HG03442 (cell line): ENCODE data around the gene NCCRP1.

Experiments
- ATAC-seq: cut with Tn5 transposase; IDR thresholded peaks from one replicate; pipeline ENCODE4 v1.9.1; 2021; ENCODE audit warnings: mild to moderate bottlenecking, moderate library complexity; ENCODE audit not compliant: unreplicated experiment

Gene NCCRP1, protein sequence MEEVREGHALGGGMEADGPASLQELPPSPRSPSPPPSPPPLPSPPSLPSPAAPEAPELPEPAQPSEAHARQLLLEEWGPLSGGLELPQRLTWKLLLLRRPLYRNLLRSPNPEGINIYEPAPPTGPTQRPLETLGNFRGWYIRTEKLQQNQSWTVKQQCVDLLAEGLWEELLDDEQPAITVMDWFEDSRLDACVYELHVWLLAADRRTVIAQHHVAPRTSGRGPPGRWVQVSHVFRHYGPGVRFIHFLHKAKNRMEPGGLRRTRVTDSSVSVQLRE

DNA sequence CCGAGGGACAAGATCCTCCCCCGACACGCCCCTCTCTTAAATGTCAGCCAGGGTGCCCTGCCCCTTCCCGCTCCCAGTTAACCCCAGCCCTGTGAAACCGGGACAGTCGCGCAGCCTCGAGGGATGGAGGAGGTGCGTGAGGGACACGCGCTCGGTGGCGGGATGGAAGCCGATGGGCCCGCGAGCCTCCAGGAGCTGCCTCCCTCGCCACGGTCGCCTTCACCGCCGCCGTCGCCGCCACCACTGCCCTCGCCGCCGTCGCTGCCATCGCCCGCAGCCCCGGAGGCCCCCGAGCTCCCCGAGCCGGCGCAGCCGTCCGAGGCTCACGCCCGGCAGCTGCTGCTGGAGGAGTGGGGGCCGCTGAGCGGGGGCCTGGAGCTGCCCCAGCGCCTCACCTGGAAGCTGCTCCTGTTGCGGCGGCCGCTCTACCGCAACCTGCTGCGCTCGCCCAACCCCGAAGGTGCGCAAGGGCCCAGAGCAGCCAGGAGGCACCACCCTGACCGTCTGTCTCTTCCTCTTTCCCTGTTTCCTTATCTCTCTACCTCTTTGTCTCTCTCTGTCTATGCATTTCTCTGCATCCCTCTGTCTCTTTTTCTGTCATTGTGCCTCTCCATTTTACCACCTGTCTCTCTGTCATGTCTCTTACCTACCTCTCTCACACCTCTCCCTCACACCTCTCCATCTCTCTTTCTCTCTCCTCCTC, at the start of gene NCCRP1:
NCCRP1 (plus strand) TSS at position 105 of the 703 bp plus-strand sequence; CDS start at position 124, 19 bp downstream.
- ATAC-seq = no peak

DNA sequence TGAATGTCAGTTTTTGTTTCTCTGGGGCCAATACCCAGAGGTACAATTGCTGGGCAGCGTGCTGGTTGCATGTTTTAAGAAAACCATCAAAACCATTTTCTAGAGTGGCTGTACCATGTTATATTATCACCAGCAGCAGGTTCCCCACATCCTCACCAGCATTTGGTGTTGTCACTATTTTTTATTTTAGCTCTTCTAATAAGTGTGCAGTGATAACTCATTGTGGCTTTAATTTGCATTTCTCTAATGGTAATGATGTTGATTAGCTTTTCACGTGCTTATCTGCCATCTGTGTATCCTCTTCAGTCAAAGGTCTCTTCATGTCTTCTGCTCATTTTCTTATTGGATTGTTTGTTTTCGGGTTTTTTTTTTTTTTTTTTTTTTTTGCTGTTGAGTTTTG, 49.3 kb upstream of the NCCRP1 start:
- ATAC-seq = no peak

DNA sequence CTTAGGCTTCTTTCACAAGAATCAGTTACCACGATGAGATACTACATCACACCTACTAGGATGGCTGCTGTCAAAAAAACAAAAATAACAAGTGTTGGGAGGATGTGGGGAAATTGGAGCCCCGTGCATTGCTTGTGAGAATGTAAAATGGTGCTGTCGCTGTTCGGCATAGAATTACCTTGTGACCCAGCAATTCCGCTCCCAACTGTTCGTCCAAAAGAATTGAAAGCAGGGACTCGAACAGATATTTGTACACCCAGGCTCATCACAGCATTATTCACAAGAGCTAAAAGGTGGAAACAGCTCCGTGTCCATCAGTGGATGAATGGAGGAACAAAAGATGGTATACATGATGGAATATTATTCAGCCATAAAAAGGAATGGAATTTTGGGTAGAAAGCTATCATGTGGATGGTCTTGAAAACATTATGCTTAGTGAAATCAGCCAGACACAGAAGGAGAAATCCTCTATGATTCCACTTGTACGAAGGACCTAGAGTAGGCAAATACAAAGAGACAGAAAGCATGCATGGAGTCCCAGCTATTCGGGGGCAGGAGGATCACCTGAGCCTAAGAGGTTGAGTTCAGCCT, 47.7 kb upstream of the NCCRP1 start:
- ATAC-seq = no peak

DNA sequence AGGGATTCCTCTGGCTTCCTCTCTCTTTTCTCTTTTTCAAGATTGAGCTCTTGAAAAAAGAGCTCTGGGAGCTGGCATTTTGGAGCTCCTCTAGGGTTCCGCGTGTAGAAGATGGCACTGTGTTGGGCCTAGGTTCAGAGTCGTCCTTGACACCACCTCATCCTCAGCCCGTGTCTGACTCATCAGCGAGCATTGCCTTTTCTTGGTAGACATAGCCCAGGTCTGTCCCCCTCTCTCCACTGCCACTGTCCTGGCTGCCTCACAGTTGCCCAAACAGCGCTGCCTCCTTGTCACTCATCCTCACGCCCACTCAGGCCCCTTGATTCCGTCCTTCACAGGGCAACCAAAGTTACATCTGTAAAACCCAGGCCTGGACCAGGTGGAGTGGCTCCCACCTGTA, 46.5 kb upstream of the NCCRP1 start:
- no peak for ATAC-seq

DNA sequence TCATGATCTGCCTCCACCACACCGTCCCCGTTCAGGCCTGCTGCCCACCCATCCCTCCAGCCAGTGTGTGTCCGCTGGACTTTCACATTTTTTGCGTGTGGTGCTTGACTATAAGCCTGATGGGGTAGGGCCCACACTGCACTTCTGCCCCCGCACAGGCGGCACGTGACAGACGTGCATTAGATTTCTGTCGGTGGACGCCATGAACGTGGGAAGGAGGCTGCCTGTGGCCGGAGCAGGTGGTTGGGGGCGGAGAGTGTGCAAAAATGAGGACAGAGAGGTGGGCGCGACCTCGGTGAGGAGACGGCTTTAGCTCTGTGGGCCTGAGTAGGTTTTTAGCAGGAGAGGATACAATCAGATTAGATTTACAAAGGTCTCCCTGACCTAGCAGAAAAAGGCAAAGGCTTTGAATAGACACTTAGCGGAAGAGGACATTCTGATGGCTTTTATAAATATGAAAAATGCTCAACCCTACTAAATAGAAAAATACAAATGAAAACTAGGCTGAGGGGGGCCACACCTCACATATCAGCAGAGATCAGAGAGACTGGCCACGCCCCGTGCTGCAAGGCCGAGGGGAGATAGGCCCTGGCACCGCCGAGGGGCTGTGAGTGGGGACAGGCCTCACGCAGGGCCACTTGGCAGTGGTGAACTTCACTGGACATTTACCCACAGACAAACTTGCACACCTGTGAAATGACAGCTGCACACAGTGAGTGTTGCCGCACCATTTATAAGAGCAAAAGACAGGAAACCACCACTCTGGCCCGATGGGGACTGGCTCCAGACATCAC, 45.8 kb upstream of the NCCRP1 start:
- no peak for ATAC-seq

DNA sequence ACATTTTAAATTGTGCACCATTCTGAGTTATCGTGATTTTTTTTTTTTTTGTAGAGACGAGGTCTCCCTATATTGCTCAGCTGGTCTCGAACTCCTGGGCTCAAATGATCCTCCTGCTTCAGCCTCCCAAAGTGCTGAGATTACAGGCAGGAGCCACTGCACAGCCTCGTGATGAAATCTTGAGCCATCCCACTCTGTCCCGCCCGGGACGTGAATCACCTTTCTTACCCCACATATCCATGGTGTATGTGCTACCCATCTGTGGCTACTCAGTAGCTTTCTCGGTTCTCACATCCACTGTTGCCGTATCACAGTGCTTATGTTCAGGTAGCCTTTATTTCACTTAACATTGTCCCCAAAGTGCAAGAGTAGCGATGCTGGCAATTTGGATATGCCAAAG, 44.7 kb upstream of the NCCRP1 start:
- no peak for ATAC-seq

DNA sequence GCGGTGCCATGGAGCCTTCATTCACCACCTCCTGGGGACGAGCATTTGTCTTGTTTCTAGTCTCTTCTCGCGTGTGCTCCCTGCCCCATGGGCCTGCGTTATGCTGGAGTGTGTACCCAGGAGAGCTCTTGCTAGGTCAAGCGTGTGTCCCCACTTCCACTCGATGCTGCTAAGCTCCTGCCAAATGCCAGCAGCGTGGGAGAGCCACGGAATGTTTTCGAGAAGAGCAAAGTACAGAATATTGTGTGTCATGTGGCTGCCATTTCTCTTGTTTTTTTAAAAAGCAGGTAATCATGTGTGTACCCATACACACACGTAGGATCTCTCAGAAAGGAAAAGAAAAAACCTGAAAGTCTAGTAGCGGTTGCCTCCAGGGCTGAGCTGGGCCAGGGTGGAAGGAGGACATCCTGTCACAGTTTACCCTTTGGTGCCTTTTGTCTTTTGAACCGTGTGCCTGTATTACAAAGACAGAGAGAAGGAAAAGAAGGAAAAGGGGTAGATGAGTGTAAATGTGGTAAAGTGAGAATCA, 42.6 kb upstream of the NCCRP1 start:
- ATAC-seq = no peak

DNA sequence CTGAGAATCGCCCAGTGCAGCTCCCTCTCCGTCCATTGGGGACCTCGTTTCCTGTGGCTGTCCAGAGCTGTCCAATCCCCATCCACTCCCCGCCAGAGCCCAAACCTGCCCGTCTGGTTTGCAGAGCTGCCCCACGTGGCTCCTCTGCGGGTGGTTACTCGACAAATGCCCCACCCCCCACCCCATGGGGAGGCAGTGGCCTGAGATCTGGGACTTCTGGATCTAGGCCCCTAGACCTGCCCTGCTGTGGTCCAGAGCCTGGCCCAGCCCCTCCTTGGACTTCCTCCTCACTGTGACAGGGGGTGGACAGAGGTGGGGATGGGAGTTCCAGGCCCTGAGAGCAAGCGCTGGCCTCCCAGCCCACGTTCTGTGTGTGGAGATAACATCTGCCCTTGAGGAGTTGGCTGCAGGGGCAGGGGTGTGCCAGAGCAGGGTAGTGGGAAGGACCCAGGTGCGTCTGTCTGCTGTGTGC, 42.1 kb upstream of the NCCRP1 start:
- ATAC-seq = no peak

DNA sequence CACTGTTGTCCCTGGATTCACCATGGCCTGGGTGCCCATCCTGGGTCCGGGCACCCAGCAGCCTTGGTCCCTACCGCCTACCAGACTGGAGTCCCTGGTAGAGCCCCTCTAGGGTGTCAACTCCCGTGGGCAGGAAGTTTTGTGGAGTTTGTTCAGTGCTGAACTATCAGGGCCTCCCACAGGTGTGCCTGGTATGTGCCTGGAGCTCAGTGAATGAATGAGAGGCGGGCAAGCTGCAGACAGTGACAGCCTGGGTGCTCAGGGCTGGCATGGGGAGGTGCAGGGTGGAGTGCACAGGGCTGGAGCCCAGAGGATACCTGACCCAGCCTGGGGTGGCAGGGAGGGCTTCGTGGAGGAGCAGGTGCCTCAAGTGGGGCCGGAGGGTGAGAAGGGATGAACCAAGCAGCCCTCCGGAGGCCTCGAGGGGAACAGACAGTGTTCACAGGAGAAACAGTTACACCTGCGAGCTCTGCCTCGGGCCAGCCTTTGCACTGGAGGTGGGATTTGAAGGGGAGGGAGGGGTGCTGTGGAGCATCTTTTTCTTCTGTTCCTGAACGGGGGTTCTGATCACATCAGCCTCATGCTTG, 41.6 kb upstream of the NCCRP1 start:
- no peak for ATAC-seq

DNA sequence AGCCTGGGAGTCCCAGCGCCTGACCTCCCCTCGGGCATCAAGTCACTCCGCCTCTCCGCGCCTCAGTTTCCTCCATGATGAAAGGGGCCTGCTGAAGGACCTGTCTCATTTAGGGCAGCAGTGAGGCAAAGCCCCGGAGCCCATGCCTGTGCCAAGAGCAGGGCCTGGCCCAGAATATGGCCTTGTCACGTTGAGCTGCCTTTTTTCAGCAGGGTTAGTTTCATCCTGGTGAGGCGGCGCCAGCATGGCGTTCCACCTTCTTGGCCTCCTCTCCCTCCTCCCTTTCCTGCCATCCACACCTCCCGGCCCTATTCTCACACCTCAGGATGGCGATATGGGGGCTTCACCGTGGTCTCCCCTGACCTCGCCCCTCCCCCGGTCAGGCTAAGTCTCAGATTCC, 41.0 kb upstream of the NCCRP1 start:
- no peak for ATAC-seq

DNA sequence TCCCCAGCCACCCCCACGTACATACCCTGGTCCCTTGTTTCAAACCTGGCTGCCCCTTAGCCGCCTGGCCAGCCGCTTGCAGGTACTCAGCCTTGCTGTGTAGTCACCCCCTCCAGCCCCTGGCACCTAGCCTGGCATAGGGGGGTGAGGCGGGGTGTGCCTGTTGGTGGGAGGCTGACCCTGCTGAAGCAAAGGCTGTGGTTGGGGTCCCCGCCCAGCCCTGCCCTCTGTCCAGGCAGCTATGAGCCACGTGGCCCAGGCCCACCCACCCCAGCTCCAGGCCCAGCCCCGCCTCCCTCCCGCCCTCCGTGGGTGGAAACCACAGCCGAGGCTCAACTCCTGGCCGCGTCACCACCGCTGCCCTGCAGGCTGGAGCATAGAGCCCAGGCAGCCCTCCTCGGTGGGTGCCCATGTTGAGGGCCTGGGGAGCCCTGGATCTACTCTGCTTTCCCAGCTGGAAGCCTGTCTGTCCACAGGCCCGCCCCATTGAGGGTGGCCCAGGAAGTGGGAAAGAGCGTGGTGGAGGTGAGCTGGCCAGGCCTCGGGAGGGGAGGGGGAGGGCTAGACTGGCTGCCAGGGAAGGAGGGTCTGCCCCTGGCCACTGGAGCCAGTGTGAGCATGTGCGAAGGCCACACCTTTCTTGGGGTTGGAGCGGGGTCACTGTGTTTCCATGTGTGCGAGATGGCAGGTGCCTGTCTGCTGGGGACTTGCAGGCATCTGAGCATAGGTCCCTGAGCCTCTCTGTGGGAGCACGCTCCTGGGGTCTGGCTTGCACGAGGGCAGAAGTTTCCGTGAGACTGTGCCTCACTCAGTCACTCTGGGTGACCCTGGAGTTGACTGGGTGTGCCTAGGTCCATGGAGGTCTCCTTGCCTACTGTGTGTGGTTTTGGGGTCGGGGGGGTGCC, 40.2 kb upstream of the NCCRP1 start:
- ATAC-seq = no peak

DNA sequence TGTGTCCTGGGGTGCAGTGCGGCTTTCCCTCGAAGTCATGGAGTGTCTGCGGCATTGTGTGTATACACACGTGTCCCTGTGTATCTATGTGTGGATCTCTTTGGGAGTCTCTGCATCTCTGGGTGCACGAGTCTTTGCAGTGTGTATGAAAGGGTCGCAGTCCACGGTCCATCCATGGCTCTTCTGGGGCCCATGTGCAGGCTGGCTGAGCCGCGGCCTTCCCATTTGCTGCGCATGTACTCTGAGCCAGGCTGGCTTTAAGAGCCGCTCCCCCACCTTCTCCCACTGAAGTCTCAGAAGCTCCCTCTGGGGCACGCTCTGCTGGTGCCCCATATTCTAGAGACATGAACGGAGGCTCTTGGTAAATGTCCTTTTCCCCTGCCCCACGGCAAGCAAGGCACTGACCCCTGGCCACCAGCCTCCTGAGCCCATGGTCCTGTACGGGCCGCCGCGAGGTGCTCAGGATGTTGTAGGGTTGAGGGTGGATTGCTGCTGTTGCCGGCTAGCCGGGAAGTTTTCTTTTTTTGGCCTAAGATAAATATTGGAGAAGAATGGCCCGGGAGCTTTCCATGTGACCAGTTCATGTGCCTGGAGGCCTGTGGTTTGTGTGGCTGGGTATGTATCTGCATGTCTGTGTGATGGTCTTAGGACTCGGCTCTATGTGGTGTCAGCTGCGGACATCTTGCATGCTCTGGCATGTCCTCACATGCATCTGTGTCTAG, 39.3 kb upstream of the NCCRP1 start:
- no peak for ATAC-seq

DNA sequence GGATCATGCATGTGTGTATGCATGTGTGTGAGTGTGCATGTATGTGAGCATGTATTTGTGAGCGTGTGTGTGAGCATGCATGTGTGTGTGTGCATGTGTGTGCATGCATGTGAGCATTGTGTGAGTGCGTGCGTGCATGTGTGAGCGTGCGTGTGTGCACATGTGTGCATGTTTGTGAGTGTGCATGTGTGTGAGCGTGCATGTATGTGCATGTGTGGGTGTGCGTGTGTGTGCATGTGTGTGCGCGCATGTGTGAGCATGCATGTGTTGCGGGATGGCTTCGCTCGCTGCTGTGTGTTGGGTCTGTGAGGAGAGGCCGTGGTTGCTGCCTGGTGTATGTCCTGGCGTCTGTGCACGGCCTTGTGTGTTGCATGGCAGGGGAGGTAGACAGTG, 38.8 kb upstream of the NCCRP1 start:
- ATAC-seq = no peak

DNA sequence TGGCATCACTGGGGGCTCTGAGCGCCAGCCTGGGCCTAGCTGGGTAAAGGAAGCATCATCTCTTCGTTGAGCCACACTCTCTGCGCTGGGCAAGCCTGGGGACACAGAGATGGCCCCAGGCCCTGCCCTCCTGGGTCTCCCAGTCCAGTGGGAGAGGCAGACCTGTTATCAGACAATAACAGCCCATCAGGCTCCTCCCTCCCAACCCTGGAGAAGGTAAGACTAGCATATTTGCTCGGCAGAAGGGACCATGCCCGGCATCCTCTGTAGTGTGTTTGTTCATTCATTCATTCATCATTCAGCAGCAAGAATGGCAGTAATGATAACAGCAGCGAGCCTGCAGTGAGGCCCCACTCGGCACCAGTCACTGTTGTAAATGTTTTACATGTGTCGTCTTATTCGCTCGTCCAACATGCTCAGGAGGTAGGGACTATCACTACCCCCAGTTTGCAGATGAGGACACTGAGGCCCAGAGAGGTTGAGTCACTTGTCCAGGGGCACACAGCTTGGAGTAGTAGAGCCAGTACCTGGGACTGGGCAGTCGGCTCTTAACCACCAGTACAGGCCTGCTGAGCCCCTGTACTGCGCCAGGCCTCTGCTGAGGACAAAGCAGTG, 38.0 kb upstream of the NCCRP1 start:
- no peak for ATAC-seq

DNA sequence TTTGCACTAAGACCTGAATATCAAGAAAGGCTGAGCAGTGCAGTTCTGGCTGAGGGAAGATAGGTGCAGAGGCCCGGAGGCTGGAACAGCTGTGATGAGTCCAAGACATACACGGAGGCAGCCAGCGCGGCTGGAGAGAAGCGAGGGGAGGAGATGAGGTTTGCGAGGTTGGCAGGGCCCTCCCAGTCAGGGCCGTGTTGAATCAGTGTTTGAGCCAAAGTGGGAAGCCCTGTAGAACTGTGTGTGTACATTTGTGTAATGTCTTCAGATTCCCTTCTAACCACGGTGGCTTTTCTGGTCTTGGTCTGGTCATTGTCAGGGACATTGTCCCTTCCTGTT, 36.3 kb upstream of the NCCRP1 start:
- ATAC-seq = no peak

DNA sequence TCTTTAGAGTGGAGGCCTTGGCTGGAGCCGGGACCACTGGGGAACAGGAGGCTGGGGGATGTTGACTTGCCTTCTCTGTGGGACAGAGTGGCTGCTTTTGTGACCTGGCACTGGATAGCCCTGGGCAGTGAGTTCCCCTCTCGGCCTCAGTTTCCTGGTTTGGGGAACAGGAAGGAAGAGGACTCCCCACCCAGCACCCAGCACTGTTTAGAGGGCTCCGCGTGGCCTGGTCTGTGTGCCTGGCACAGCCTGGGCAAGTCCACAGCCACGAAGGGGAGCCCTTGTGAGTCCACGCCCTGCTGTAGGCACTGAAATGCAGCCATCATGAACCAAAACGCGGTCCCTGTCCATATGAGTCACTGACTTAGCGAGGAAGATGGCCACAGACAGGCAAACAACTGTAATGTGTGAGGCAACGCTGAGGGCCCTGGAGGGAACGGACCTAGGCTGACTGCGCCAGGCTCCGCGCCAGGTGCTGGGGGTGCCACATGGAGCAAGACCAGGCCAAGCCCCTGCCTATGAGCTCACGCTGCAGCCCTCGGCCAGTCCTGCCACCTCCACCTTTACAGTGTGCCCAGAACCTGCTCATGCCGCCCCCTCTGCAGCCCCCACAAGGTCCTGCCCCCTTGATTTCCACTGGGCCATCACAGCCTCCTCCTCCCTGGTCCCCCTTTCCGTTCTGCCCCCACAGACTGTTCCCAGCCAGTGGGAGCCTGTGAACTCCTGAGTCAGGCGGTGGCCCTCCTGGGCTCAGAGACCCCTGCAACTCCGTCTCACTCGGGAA, 35.7 kb upstream of the NCCRP1 start:
- no peak for ATAC-seq

DNA sequence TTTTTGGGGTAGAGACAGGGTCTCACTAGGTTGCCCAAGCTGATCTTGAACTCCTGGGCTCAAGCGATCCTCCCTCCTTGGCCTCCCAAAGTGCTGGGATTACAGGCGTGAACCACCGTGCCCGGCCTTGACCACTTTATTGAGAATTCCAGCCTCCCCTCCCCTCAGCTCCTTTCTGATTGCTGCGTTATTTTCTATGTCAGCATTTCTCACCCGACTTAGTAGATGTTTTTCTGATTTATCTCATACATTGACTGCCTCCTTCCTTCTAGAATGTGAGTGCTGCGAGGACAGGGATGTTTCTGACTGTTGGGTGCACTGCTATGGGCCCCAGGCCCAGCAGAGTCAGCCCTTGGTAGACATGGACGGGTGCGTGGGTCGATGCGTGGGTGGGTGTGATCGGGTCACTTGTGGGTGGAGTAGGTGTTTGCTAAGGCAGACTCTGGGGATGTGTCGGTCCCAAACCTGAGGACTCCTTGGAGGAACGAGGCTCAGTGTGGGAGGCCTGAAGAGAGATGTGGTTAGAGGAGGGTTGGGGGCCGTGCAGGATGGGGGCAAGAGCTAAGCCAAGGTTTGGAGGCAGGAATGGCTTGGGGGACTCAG, 34.2 kb upstream of the NCCRP1 start:
- no peak for ATAC-seq

DNA sequence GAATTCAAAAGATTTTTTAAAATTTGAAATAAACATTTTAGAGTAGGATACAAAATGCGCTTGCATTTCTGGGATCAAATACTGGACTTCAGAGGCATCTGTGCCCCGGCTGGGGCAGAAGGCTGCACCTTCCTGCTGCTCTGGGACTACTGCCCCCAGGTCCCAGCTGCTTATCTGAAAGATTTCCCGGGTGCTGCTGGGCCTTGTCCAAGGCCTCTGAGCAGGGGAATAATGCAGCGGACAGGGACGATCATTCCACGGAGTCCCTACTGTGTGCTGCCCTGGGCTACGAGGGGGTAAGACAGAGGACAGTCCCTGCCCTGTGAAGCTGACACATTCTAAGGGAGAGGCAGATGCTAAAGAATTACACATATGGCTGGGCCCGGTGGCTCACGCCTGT, 33.1 kb upstream of the NCCRP1 start:
- no peak for ATAC-seq
